Eye (tissue), 1 donor: ENCODE results near the gene APOE.
"Not testable (repeated sequence)": the region's sequence is repeated elsewhere in the genome, so short reads cannot be mapped to it uniquely, and the experiment has no call there.

Source experiments
- DNase-seq: peaks from one replicate; pipeline ENCODE4 v3.0.0-alpha.2; 2015

APOE gene

GRCh38 chr19:44905437-44906160, at the start of gene APOE:
APOE (plus strand) TSS chr19:44905796; CDS start chr19:44906625, 829 bp downstream.
- peak; percentile 52 for DNase-seq

GRCh38 chr19:44856421-44857083, 49.0 kb upstream of the APOE start:
- DNase-seq, result no peak

GRCh38 chr19:44857837-44858236, 47.8 kb upstream of the APOE start:
- DNase-seq, result no peak

GRCh38 chr19:44861576-44861975, 44.0 kb upstream of the APOE start:
- DNase-seq, result not testable (repeated sequence)

GRCh38 chr19:44863990-44864389, 41.6 kb upstream of the APOE start:
- no peak for DNase-seq

- DNase-seq, result no peak
These were observed 40.3 kb upstream of the APOE start for GRCh38 chr19:44865196-44865767.

- no peak for DNase-seq
These were observed 38.9 kb upstream of the APOE start for GRCh38 chr19:44866664-44867063.

GRCh38 chr19:44867578-44867977, 38.0 kb upstream of the APOE start:
- DNase-seq, result no peak

- no peak for DNase-seq
These were observed 35.7 kb upstream of the APOE start for GRCh38 chr19:44869733-44870470.

GRCh38 chr19:44871809-44872208, 33.8 kb upstream of the APOE start:
- no peak for DNase-seq

GRCh38 chr19:44872661-44873060, 32.9 kb upstream of the APOE start:
- no peak for DNase-seq

- DNase-seq, result no peak
These were observed 31.3 kb upstream of the APOE start for GRCh38 chr19:44874317-44874716.

- no peak for DNase-seq
These were observed 29.7 kb upstream of the APOE start for GRCh38 chr19:44875666-44876451.

GRCh38 chr19:44876930-44877535, 28.6 kb upstream of the APOE start:
- no peak for DNase-seq

GRCh38 chr19:44878120-44878865, 27.3 kb upstream of the APOE start:
- no peak for DNase-seq

- DNase-seq, result no peak
These were observed 26.1 kb upstream of the APOE start for GRCh38 chr19:44879309-44880065.

- DNase-seq, result no peak
These were observed 23.5 kb upstream of the APOE start for GRCh38 chr19:44882063-44882462.

- DNase-seq, result not testable (repeated sequence)
These were observed 22.8 kb upstream of the APOE start for GRCh38 chr19:44882619-44883397.

GRCh38 chr19:44883922-44884321, 21.7 kb upstream of the APOE start:
- DNase-seq, result no peak

GRCh38 chr19:44884566-44884965, 21.0 kb upstream of the APOE start:
- DNase-seq, result no peak
